BJ (cell line): ENCODE data around the gene TULP1. TPM values are rescaled to one million over a fixed set of nuclear protein-coding genes. Genes with fewer than 3 reads are reported as not detected.

Experiments
- CTCF ChIA-PET: fragments of 350-600 bp; formaldehyde crosslinking; extraction: SDS; loops from one replicate; lab custom pipeline; 2021; ENCODE audit warnings: antibody characterized with exemption, inconsistent platforms; lab: Yijun Ruan, JAX
- POLR2A ChIA-PET: fragments of 300-600 bp; sonication (Branson Sonifier 250); formaldehyde crosslinking; extraction: SDS; loops from one replicate; lab custom pipeline; 2021; ENCODE audit warnings: antibody characterized with exemption; lab: Charles Lee
- DNase-seq: peaks from one replicate; pipeline ENCODE4 v3.0.0-alpha.2; 2011; ENCODE audit warnings: low read depth
- H3K27me3 ChIP-seq: 2 replicates; pipeline ENCODE4 v1.6.0; 2011; ENCODE audit warnings: low read length; ENCODE audit not compliant: control insufficient read depth, insufficient read depth
- H3K36me3 ChIP-seq: 2 replicates; pipeline ENCODE4 v1.5.1; 2011; ENCODE audit warnings: low read length; ENCODE audit not compliant: control insufficient read depth, insufficient read depth
- H3K4me3 ChIP-seq: 2 replicates; pipeline ENCODE4 v1.5.1; 2011; ENCODE audit warnings: low read depth, mild to moderate bottlenecking, control low read depth, low read length
- polyA plus RNA-seq: library from polyadenylated mRNA; depleted of rRNA; stranded (reverse); fragments of >200 nt; gene quantifications from 2 replicates; pipeline ENCODE4 v1.2.3, GENCODE V29; 2011
- TF ChIP-seq, protein P1 (sequence below): IDR thresholded peaks from 2 replicates; pipeline ENCODE4 v1.5.1; 2011; ENCODE audit warnings: low read depth, mild to moderate bottlenecking, control low read depth, inconsistent platforms, low read length, moderate library complexity; ENCODE audit not compliant: insufficient read depth

TULP1 gene
- polyA plus RNA-seq, 1 experiment: not detected

DNA sequence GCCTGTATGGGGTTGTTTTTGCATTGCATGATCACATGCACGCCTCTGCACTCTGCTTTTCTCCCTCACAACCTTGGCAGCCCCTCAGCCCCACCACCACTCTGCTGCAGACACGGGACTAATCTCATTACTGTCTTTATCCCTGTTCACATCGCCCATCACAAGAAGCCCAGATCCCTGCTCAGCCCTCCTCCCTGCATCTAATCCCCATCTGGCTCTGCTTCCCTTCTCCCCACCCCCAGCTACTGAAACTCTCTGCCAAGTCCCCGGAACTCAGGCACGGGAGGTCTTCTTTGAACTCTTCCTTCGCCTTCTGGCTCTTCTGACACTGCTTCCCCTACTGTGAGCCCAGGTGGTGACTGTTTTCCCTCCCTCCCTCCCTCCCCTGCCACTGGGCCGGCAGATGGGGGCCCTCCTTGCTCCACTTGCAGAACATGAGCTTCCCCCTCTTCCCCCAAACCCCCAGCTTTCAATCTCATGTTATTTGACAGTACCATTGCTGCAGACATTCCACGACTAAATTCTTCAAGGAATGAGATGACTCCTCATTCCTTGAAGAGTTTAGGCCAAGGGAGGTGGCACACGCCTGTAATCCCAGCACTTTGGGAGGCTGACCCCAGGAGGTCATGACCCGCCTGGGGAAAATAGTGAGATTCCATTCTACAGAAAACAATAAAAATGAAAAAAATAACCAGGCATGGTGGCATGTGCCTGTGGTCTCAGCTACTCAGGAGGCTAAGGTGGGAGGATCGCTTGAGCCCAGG is 21.9 kb upstream of the TULP1 start:
- Histone ChIP-seq H3K27me3 (peaks cover 7% of the 10 kb centered on the region), H3K36me3 (no peaks in the 10 kb centered on the region), H3K4me3 (no peak overlapping the region)
- no peak for DNase-seq
- ChIA-PET CTCF (interaction anchor here (1.6 to 3.4 kb wide), 2 partner anchors 11 to 18 kb away, joined by 5 to 21 read pairs; no protein-coding TSS in a partner anchor), POLR2A (no interaction called here)
- TF ChIP-seq, protein P1, sequence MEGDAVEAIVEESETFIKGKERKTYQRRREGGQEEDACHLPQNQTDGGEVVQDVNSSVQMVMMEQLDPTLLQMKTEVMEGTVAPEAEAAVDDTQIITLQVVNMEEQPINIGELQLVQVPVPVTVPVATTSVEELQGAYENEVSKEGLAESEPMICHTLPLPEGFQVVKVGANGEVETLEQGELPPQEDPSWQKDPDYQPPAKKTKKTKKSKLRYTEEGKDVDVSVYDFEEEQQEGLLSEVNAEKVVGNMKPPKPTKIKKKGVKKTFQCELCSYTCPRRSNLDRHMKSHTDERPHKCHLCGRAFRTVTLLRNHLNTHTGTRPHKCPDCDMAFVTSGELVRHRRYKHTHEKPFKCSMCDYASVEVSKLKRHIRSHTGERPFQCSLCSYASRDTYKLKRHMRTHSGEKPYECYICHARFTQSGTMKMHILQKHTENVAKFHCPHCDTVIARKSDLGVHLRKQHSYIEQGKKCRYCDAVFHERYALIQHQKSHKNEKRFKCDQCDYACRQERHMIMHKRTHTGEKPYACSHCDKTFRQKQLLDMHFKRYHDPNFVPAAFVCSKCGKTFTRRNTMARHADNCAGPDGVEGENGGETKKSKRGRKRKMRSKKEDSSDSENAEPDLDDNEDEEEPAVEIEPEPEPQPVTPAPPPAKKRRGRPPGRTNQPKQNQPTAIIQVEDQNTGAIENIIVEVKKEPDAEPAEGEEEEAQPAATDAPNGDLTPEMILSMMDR: no peak

DNA sequence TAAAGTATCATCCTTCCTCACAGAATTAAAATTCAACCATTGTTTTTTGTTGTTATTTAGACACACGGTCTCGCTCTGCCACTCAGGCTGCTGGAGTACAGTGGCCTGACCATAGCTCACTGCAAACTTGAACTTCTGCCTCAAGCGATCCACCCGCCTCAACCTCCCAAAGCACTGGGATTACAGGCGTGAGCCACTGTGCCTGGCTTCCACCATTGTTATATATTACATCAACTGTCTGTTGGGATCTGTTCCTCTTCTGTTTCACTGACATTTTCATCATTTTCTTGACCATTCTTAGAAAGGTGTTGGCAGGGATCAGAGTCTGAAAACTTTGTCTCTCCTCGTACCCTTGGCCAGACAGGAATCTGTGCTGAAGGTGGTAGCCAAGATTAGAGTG is 21.3 kb upstream of the TULP1 start:
- Histone ChIP-seq H3K4me3 (no peak overlapping the region), H3K36me3 (no peaks in the 10 kb centered on the region), H3K27me3 (peaks cover 7% of the 10 kb centered on the region)
- TF ChIP-seq, protein P1: no peak
- DNase-seq: no peak
- ChIA-PET POLR2A (no interaction called here), CTCF (interaction anchor here (3.4 kb wide), 1 partner anchor 10 kb away, joined by 21 read pairs; no protein-coding TSS in a partner anchor)

DNA sequence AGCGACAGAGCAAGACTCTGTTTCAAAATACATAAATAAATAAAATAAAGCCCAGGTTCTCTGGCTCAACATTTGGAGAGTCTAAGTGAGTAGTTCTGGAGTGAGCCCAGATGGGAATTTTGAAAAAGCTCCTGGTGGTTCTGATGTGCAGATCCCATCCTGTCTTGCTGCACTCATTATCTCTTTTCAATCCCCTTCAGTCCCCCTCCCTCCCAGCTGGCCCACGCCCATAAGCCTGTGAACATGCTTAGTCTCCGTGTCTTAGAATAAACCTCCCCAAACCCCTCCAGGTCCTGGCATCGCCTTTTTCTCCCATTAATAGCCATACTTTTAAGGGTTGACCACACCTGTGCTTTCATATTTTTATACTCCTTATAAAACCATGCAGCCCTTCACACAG is 19.4 kb upstream of the TULP1 start:
- ChIA-PET CTCF (interaction anchor here (1.3 to 3.6 kb wide), 3 partner anchors 9 to 205 kb away, joined by 3 to 21 read pairs (median 20); partner anchors contain the start of gene ARMC12), POLR2A (no interaction called here)
- H3K36me3 ChIP-seq: no peaks in the 10 kb centered on the region

DNA sequence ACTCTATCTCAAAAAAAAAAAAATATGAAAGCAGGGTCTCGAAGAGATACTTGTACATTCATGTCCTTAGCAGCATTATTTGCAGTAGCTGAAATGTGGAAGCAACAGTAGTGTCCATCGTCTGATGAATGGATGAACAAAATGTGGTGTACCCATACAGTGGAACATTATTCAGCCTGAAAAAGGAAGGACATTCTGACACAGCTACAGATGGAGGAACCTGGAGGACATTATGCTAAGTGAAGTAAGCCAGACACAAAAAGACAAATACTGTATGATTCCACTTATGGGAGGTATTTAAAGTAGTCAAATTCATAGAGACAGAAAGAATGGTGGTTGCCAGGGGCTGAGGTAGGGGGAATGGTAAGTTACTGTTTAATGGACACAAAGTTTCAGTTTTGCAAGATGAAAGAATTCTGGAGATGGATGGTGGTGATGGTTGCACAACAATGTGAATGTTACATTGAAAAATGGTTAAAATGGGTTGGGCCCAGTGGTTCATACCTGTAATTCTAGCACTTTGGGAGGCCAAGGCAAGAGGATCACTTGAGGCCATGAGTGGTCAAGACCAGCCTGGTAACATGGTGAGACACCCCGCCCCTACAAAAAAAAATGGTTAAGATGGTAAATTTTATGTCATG is 11.8 kb upstream of the TULP1 start:
- Histone ChIP-seq H3K4me3 (no peak overlapping the region), H3K27me3 (peaks cover 5% of the 10 kb centered on the region), H3K36me3 (no peaks in the 10 kb centered on the region)
- TF ChIP-seq, protein P1: no peak
- CTCF ChIA-PET: interaction anchor here (0.7 to 8.7 kb wide), 6 partner anchors 9 to 212 kb away, joined by 3 to 113 read pairs (median 18); partner anchors contain the start of gene ARMC12
- DNase-seq: no peak
- POLR2A ChIA-PET: interaction anchor here (0.7 kb wide), 1 partner anchor 1718 kb away, joined by 4 read pairs; no protein-coding TSS in a partner anchor

More for the DNA sequence above, 19.4 kb upstream of the TULP1 start:
- TF ChIP-seq, protein P1: no peak
- Histone ChIP-seq H3K4me3 (no peak overlapping the region), H3K27me3 (peaks cover 7% of the 10 kb centered on the region)
- no peak for DNase-seq
